Caco-2 (cell line): Measurements from ENCODE around the gene CTDSPL. TPM values are rescaled to one million over a fixed set of nuclear protein-coding genes. Genes with fewer than 3 reads are reported as not detected.

Source experiments
- BruUV-seq: library from RNA; stranded (reverse); fragments of 400-500 nt; replicated peaks from 2 replicates; lab custom pipeline; 2021; lab: Mats Ljungman, UMichigan
- CTCF ChIA-PET: fragments of 300-600 bp; sonication (Branson Sonifier 250); formaldehyde crosslinking; loops from one replicate; lab custom pipeline; 2022; ENCODE audit warnings: antibody characterized with exemption; lab: Charles Lee
- POLR2A ChIA-PET: fragments of 300-600 bp; sonication (Branson Sonifier 250); formaldehyde crosslinking; loops from one replicate; lab custom pipeline; 2022; ENCODE audit warnings: antibody characterized with exemption; lab: Charles Lee
- DNase-seq, 2 experiments: peaks; one replicate each; pipeline versions ENCODE4 v3.0.0 to v3.0.0-alpha.2; 2020 to 2022
- H3K27me3 ChIP-seq: replicated peaks from 2 replicates; pipeline ENCODE4 v1.6.0; 2011; ENCODE audit warnings: low read length; ENCODE audit not compliant: control insufficient read depth, insufficient read depth
- H3K36me3 ChIP-seq: 2 replicates; pipeline ENCODE4 v1.5.1; 2011; ENCODE audit warnings: low read length; ENCODE audit not compliant: control insufficient read depth, insufficient read depth
- H3K4me1 ChIP-seq: fragments of 250-450 bp; sonication (Bioruptor Pico); 2 replicates; pipeline ENCODE4 v1.5.1; 2020; ENCODE audit warnings: mild to moderate bottlenecking
- H3K4me3 ChIP-seq: 2 replicates; pipeline ENCODE4 v1.5.1; 2011; ENCODE audit warnings: low read depth, mild to moderate bottlenecking, control low read depth, low read length
- H3K9me3 ChIP-seq: fragments of 250-450 bp; sonication (Bioruptor Pico); 2 replicates; pipeline ENCODE4 v1.5.1; 2020; ENCODE audit warnings: mild to moderate bottlenecking, moderate library complexity
- H3K27ac Mint-ChIP-seq: one replicate; pipeline ENCODE4 v1.8.0; 2022; ENCODE audit warnings: mixed read lengths; ENCODE audit not compliant: unreplicated experiment
- H3K27me3 Mint-ChIP-seq: one replicate; pipeline ENCODE4 v1.8.0; 2022; ENCODE audit warnings: mixed read lengths; ENCODE audit not compliant: insufficient read depth, unreplicated experiment
- H3K36me3 Mint-ChIP-seq: one replicate; pipeline ENCODE4 v1.8.0; 2022; ENCODE audit warnings: mild to moderate bottlenecking, mixed read lengths; ENCODE audit not compliant: insufficient read depth, unreplicated experiment
- H3K4me1 Mint-ChIP-seq: one replicate; pipeline ENCODE4 v1.8.0; 2022; ENCODE audit warnings: low read depth, mixed read lengths; ENCODE audit not compliant: unreplicated experiment
- H3K4me3 Mint-ChIP-seq: one replicate; pipeline ENCODE4 v1.8.0; 2022; ENCODE audit warnings: mild to moderate bottlenecking, moderate library complexity, mixed read lengths; ENCODE audit not compliant: unreplicated experiment
- H3K9me3 Mint-ChIP-seq: one replicate; pipeline ENCODE4 v1.8.0; 2022; ENCODE audit warnings: mixed read lengths; ENCODE audit not compliant: unreplicated experiment
- CTCF ChIP-seq, 2 experiments: fragments of 200-600 bp in 1 of 2; IDR thresholded peaks; 1 replicate in 1 of 2; 2 replicates in 1 of 2; pipeline versions ENCODE4 v1.5.1 to v1.8.0; 2011 to 2022; ENCODE audit warnings: antibody characterized with exemption in 1 of 2, control low read depth in 1 of 2, inconsistent platforms in 1 of 2, low read depth in 1 of 2, low read length in 1 of 2, mild to moderate bottlenecking in 1 of 2, moderate library complexity in 1 of 2; ENCODE audit not compliant: insufficient read depth in 1 of 2, severe bottlenecking in 1 of 2, unreplicated experiment in 1 of 2
- intact Hi-C: fragments of 100-400 bp; cut with micrococcal nuclease; formaldehyde crosslinking; loops from one replicate; pipeline ENCODE4 v1.10.0; 2022; ENCODE audit not compliant: unreplicated experiment
- total RNA-seq: library from RNA; stranded (reverse); gene quantifications from 2 replicates; pipeline ENCODE4 v1.2.3, GENCODE V29; 2022

The CTDSPL gene
- total RNA-seq, 1 experiment from 2014 or later: 60.9 TPM

GRCh38 chr3:37991823-37992222, 130.1 kb downstream of the CTDSPL start:
- no TSS peak for BruUV-seq
- peaks cover 43% of the 10 kb centered on the region for H3K36me3 Mint-ChIP-seq
- H3K27ac Mint-ChIP-seq: peak overlapping the region; percentile 100
- no peak for TF ChIP-seq CTCF (IDR thresholded peaks at IDR 0.05; ENCODE audit: insufficient read depth in 1 of 2, low read depth in 1 of 2, low read length in 1 of 2, severe bottlenecking in 1 of 2, unreplicated experiment in 1 of 2)
- H3K4me3 Mint-ChIP-seq: peak overlapping the region; percentile 73
- CTCF ChIA-PET: interaction anchor here (1.2 kb wide), 1 partner anchor 27 kb away, joined by 3 read pairs; no protein-coding TSS in a partner anchor
- no peaks in the 10 kb centered on the region for H3K9me3 Mint-ChIP-seq
- Histone ChIP-seq H3K4me3 (peak overlapping the region; percentile 24), H3K4me1 (peaks cover 91% of the 10 kb centered on the region), H3K9me3 (no peaks in the 10 kb centered on the region), H3K27me3 (no peaks in the 10 kb centered on the region), H3K36me3 (no peaks in the 10 kb centered on the region)
- H3K4me1 Mint-ChIP-seq: peaks cover 69% of the 10 kb centered on the region
- H3K27me3 Mint-ChIP-seq: no peaks in the 10 kb centered on the region
- POLR2A ChIA-PET: interaction anchor here (0.7 to 1.3 kb wide), 2 partner anchors 12 to 27 kb away, joined by 3 to 5 read pairs; no protein-coding TSS in a partner anchor
- intact Hi-C loops: no loop called here
- DNase-seq: peak in 1 of 2 experiments; percentile 30

DNA sequence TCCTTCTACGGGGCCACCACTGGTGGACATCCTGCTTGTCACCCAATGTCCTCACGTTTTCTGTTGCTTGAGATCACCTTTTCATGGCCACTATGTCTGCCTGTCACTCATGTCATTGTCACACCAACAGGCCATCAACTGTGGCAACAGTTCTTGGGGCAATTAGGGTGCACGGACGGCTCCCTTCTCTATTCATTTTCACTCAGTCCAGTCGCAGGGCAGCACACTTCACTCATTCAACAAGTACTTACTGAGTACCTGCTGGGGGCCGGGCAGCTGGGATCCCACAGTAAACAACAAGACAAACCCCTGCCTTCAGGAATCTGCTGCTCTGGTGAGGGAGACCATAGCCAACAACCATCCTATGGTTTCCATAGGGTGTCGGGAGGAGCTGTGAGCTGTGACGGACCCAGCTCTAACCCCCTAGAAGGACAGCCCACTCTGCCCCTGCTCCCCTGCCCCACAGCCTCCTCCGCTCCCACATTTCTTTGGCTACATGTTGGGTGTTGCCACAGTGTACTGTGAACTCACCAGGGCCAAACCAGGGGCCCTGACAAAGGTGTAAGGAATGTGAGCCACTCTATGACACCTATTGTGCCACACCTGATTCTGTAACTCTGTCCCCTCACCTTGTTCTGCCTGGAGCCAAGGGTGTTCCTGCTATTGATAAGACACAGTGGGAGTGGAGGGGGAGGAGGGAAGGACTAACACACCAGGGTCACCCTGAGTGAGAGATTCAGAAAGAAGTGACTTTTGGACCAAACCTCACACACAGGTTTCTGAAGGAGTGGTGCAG, 130.8 kb downstream of the CTDSPL start:
- ChIA-PET POLR2A (interaction anchor here (0.7 to 1.3 kb wide), 2 partner anchors 11 to 28 kb away, joined by 3 to 5 read pairs; no protein-coding TSS in a partner anchor), CTCF (interaction anchor here (0.9 to 1.2 kb wide), 2 partner anchors 11 to 28 kb away, joined by 3 read pairs; no protein-coding TSS in a partner anchor)
- intact Hi-C loops: loop anchor here (1.0 kb wide), 1 partner anchor 56 kb away; no protein-coding TSS in a partner anchor
- H3K27me3 ChIP-seq: no peaks in the 10 kb centered on the region
- Mint-ChIP-seq H3K27ac (peak overlapping the region; percentile 100), H3K9me3 (no peaks in the 10 kb centered on the region), H3K27me3 (no peaks in the 10 kb centered on the region), H3K36me3 (peaks cover 38% of the 10 kb centered on the region), H3K4me1 (peaks cover 70% of the 10 kb centered on the region), H3K4me3 (peak overlapping the region; percentile 73)
- no peaks in the 10 kb centered on the region for H3K36me3 ChIP-seq
- TF ChIP-seq CTCF (IDR thresholded peaks at IDR 0.05; ENCODE audit: insufficient read depth in 1 of 2, low read depth in 1 of 2, low read length in 1 of 2, severe bottlenecking in 1 of 2, unreplicated experiment in 1 of 2): no peak
- DNase-seq: peak; percentile 86 to 95
- TSS peak; percentile 93 for BruUV-seq
- no peaks in the 10 kb centered on the region for H3K9me3 ChIP-seq
- H3K4me3 ChIP-seq: peak overlapping the region; percentile 24
- peaks cover 93% of the 10 kb centered on the region for H3K4me1 ChIP-seq

- Histone ChIP-seq H3K9me3 (no peaks in the 10 kb centered on the region), H3K4me1 (peaks cover 93% of the 10 kb centered on the region), H3K4me3 (no peak overlapping the region), H3K36me3 (no peaks in the 10 kb centered on the region), H3K27me3 (no peaks in the 10 kb centered on the region)
- Mint-ChIP-seq H3K27ac (peak overlapping the region; percentile 100), H3K4me3 (peak overlapping the region; percentile 73), H3K4me1 (peaks cover 68% of the 10 kb centered on the region), H3K9me3 (no peaks in the 10 kb centered on the region), H3K36me3 (peaks cover 34% of the 10 kb centered on the region), H3K27me3 (no peaks in the 10 kb centered on the region)
- BruUV-seq: TSS peak; percentile 93
- CTCF ChIA-PET: interaction anchor here (0.9 to 1.2 kb wide), 2 partner anchors 11 to 29 kb away, joined by 3 read pairs; no protein-coding TSS in a partner anchor
- no peak for TF ChIP-seq CTCF (IDR thresholded peaks at IDR 0.05; ENCODE audit: insufficient read depth in 1 of 2, low read depth in 1 of 2, low read length in 1 of 2, severe bottlenecking in 1 of 2, unreplicated experiment in 1 of 2)
- POLR2A ChIA-PET: interaction anchor here (1.3 kb wide), 1 partner anchor 29 kb away, joined by 5 read pairs; no protein-coding TSS in a partner anchor
- no peak for DNase-seq
- intact Hi-C loops: loop anchor here (1.0 kb wide), 1 partner anchor 57 kb away; no protein-coding TSS in a partner anchor
Observed at GRCh38 chr3:37993067-37993455, 131.4 kb downstream of the CTDSPL start.
